ENCODE results near the gene ATP6V1C2.
"Not testable (repeated sequence)": the region's sequence is repeated elsewhere in the genome, so short reads cannot be mapped to it uniquely, and the experiment has no call there.

Gene ATP6V1C2

GRCh38 chr2:10792660-10793400, 71.4 kb downstream of the ATP6V1C2 start:
- Histone ChIP-seq H3K4me3 (ENCODE audit: low read depth in 1 of 2, low read length in 2 of 2) (no peak overlapping the region), H3K27ac (ENCODE audit: low read depth, low read length) (no peak overlapping the region), H3K4me1 (ENCODE audit: control insufficient read depth in 1 of 2, insufficient read depth in 2 of 2, low read length in 2 of 2) (peaks cover 29% of the 10 kb centered on the region in 2 donors), H3K9me3 (ENCODE audit: control insufficient read depth in 1 of 2, low read length in 2 of 2) (no peaks in the 10 kb centered on the region), H3K36me3 (ENCODE audit: control insufficient read depth in 1 of 2, insufficient read depth in 2 of 2, low read length in 2 of 2) (peaks cover 36 to 76% of the 10 kb centered on the region in 2 donors), H3K9ac (ENCODE audit: low read depth in 1 of 2, low read length in 2 of 2) (no peak overlapping the region), H3K27me3 (ENCODE audit: control insufficient read depth in 1 of 2, insufficient read depth in 2 of 2, low read length in 2 of 2) (no peaks in the 10 kb centered on the region)

GRCh38 chr2:10793816-10794215, 72.4 kb downstream of the ATP6V1C2 start:
- H3K36me3 ChIP-seq (ENCODE audit: control insufficient read depth in 1 of 2, insufficient read depth in 2 of 2, low read length in 2 of 2), result peaks cover 33 to 78% of the 10 kb centered on the region in 2 donors
- no peaks in the 10 kb centered on the region for H3K9me3 ChIP-seq (ENCODE audit: control insufficient read depth in 1 of 2, low read length in 2 of 2)
- H3K9ac ChIP-seq (ENCODE audit: low read depth in 1 of 2, low read length in 2 of 2), result no peak overlapping the region
- no peak overlapping the region for H3K4me3 ChIP-seq (ENCODE audit: low read depth in 1 of 2, low read length in 2 of 2)
- H3K27me3 ChIP-seq (ENCODE audit: control insufficient read depth in 1 of 2, insufficient read depth in 2 of 2, low read length in 2 of 2), result no peaks in the 10 kb centered on the region
- H3K27ac ChIP-seq (ENCODE audit: low read depth, low read length), result no peak overlapping the region
- H3K4me1 ChIP-seq (ENCODE audit: control insufficient read depth in 1 of 2, insufficient read depth in 2 of 2, low read length in 2 of 2), result peaks cover 25 to 29% of the 10 kb centered on the region in 2 donors

GRCh38 chr2:10794876-10795275, 73.4 kb downstream of the ATP6V1C2 start:
- H3K4me3 ChIP-seq (ENCODE audit: low read depth in 1 of 2, low read length in 2 of 2), result no peak overlapping the region
- H3K36me3 ChIP-seq (ENCODE audit: control insufficient read depth in 1 of 2, insufficient read depth in 2 of 2, low read length in 2 of 2), result peaks cover 29 to 72% of the 10 kb centered on the region in 2 donors
- H3K27me3 ChIP-seq (ENCODE audit: control insufficient read depth in 1 of 2, insufficient read depth in 2 of 2, low read length in 2 of 2), result no peaks in the 10 kb centered on the region
- no peak overlapping the region for H3K27ac ChIP-seq (ENCODE audit: low read depth, low read length)
- H3K9ac ChIP-seq (ENCODE audit: low read depth in 1 of 2, low read length in 2 of 2), result no peak overlapping the region
- peaks cover 17 to 29% of the 10 kb centered on the region in 2 donors for H3K4me1 ChIP-seq (ENCODE audit: control insufficient read depth in 1 of 2, insufficient read depth in 2 of 2, low read length in 2 of 2)
- H3K9me3 ChIP-seq (ENCODE audit: control insufficient read depth in 1 of 2, low read length in 2 of 2), result no peaks in the 10 kb centered on the region

DNA sequence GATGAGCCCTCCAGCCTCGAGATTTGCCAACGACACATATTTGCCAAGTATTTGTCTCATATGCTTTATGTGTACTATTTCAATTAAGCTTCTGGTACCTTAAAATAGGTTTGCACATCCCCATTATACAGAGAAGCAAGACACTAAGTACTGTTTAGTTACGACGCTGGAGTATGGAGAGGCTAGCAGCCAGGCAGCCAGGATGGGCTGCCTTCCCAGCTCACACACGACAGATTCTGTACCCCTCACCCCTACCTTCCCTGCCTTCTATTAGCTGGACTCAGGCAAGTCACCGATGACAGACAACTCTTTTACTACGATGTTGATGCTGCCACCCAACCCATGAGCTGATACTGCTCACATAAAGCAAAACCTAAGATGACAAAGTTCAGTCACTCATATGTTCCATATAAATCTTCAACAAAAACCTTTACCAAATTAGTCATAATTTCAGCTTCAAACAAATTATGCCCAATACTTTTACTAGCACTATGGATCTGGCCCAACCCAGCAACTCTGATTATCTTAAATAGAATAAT, 74.1 kb downstream of the ATP6V1C2 start:
- no peak overlapping the region for H3K4me3 ChIP-seq (ENCODE audit: low read depth in 1 of 2, low read length in 2 of 2)
- no peak overlapping the region for H3K27ac ChIP-seq (ENCODE audit: low read depth, low read length)
- peaks cover 13 to 22% of the 10 kb centered on the region in 2 donors for H3K4me1 ChIP-seq (ENCODE audit: control insufficient read depth in 1 of 2, insufficient read depth in 2 of 2, low read length in 2 of 2)
- H3K36me3 ChIP-seq (ENCODE audit: control insufficient read depth in 1 of 2, insufficient read depth in 2 of 2, low read length in 2 of 2), result peaks cover 29 to 74% of the 10 kb centered on the region in 2 donors
- no peak overlapping the region for H3K9ac ChIP-seq (ENCODE audit: low read depth in 1 of 2, low read length in 2 of 2)
- no peaks in the 10 kb centered on the region for H3K27me3 ChIP-seq (ENCODE audit: control insufficient read depth in 1 of 2, insufficient read depth in 2 of 2, low read length in 2 of 2)
- H3K9me3 ChIP-seq (ENCODE audit: control insufficient read depth in 1 of 2, low read length in 2 of 2), result no peaks in the 10 kb centered on the region

GRCh38 chr2:10796703-10797102, 75.3 kb downstream of the ATP6V1C2 start:
- Histone ChIP-seq H3K9ac (ENCODE audit: low read depth in 1 of 2, low read length in 2 of 2) (no peak overlapping the region), H3K4me3 (ENCODE audit: low read depth in 1 of 2, low read length in 2 of 2) (no peak overlapping the region), H3K36me3 (ENCODE audit: control insufficient read depth in 1 of 2, insufficient read depth in 2 of 2, low read length in 2 of 2) (peaks cover 25 to 79% of the 10 kb centered on the region in 2 donors), H3K27ac (ENCODE audit: low read depth, low read length) (no peak overlapping the region), H3K4me1 (ENCODE audit: control insufficient read depth in 1 of 2, insufficient read depth in 2 of 2, low read length in 2 of 2) (peaks cover 6 to 11% of the 10 kb centered on the region in 2 donors), H3K9me3 (ENCODE audit: control insufficient read depth in 1 of 2, low read length in 2 of 2) (no peaks in the 10 kb centered on the region), H3K27me3 (ENCODE audit: control insufficient read depth in 1 of 2, insufficient read depth in 2 of 2, low read length in 2 of 2) (no peaks in the 10 kb centered on the region)

GRCh38 chr2:10798783-10799182, 77.4 kb downstream of the ATP6V1C2 start:
- Histone ChIP-seq H3K9me3 (ENCODE audit: control insufficient read depth in 1 of 2, low read length in 2 of 2) (no peaks in the 10 kb centered on the region), H3K27me3 (ENCODE audit: control insufficient read depth in 1 of 2, insufficient read depth in 2 of 2, low read length in 2 of 2) (no peaks in the 10 kb centered on the region), H3K36me3 (ENCODE audit: control insufficient read depth in 1 of 2, insufficient read depth in 2 of 2, low read length in 2 of 2) (peaks cover 14 to 70% of the 10 kb centered on the region in 2 donors), H3K27ac (ENCODE audit: low read depth, low read length) (no peak overlapping the region), H3K4me1 (ENCODE audit: control insufficient read depth in 1 of 2, insufficient read depth in 2 of 2, low read length in 2 of 2) (peaks cover 0 to 3% of the 10 kb centered on the region in 2 donors), H3K4me3 (ENCODE audit: low read depth in 1 of 2, low read length in 2 of 2) (no peak overlapping the region), H3K9ac (ENCODE audit: low read depth in 1 of 2, low read length in 2 of 2) (no peak overlapping the region)

DNA sequence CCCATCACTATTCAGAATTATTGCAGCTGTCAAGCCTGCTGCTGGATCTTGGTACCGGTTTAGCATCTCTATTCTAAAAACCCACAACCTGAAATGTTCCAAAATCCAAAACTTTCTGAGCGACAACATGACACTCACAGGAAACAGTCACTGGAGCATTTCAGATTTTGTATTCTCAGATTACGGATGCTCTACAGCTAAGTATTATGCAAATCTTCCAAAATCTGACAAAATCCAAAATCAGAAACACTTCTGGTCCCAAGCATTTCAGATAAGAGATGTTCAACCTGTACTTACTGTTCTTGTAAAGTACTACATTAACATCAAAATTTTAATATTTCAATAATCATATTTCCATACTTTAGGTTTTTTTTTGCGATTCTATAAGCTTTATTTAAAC, 78.7 kb downstream of the ATP6V1C2 start:
- H3K27me3 ChIP-seq (ENCODE audit: control insufficient read depth in 1 of 2, insufficient read depth in 2 of 2, low read length in 2 of 2), result no peaks in the 10 kb centered on the region
- peaks cover 14 to 60% of the 10 kb centered on the region in 2 donors for H3K36me3 ChIP-seq (ENCODE audit: control insufficient read depth in 1 of 2, insufficient read depth in 2 of 2, low read length in 2 of 2)
- no peak overlapping the region for H3K9ac ChIP-seq (ENCODE audit: low read depth in 1 of 2, low read length in 2 of 2)
- no peaks in the 10 kb centered on the region for H3K4me1 ChIP-seq (ENCODE audit: control insufficient read depth in 1 of 2, insufficient read depth in 2 of 2, low read length in 2 of 2)
- H3K27ac ChIP-seq (ENCODE audit: low read depth, low read length), result no peak overlapping the region
- no peaks in the 10 kb centered on the region for H3K9me3 ChIP-seq (ENCODE audit: control insufficient read depth in 1 of 2, low read length in 2 of 2)
- no peak overlapping the region for H3K4me3 ChIP-seq (ENCODE audit: low read depth in 1 of 2, low read length in 2 of 2)

- no peaks in the 10 kb centered on the region for H3K9me3 ChIP-seq (ENCODE audit: control insufficient read depth in 1 of 2, low read length in 2 of 2)
- H3K4me3 ChIP-seq (ENCODE audit: low read depth in 1 of 2, low read length in 2 of 2), result no peak overlapping the region
- peaks cover 0 to 8% of the 10 kb centered on the region in 2 donors for H3K4me1 ChIP-seq (ENCODE audit: control insufficient read depth in 1 of 2, insufficient read depth in 2 of 2, low read length in 2 of 2)
- no peak overlapping the region for H3K27ac ChIP-seq (ENCODE audit: low read depth, low read length)
- no peak overlapping the region for H3K9ac ChIP-seq (ENCODE audit: low read depth in 1 of 2, low read length in 2 of 2)
- H3K36me3 ChIP-seq (ENCODE audit: control insufficient read depth in 1 of 2, insufficient read depth in 2 of 2, low read length in 2 of 2), result peaks cover 0 to 37% of the 10 kb centered on the region in 2 donors
- no peaks in the 10 kb centered on the region for H3K27me3 ChIP-seq (ENCODE audit: control insufficient read depth in 1 of 2, insufficient read depth in 2 of 2, low read length in 2 of 2)
Measured at GRCh38 chr2:10802657-10803056, 81.2 kb downstream of the ATP6V1C2 start.

- Histone ChIP-seq H3K4me1 (ENCODE audit: control insufficient read depth in 1 of 2, insufficient read depth in 2 of 2, low read length in 2 of 2) (peaks cover 10 to 21% of the 10 kb centered on the region in 2 donors), H3K36me3 (ENCODE audit: control insufficient read depth in 1 of 2, insufficient read depth in 2 of 2, low read length in 2 of 2) (peaks cover 0 to 16% of the 10 kb centered on the region in 2 donors)
- H3K27me3 ChIP-seq (ENCODE audit: control insufficient read depth in 1 of 2, insufficient read depth in 2 of 2, low read length in 2 of 2); H3K9ac ChIP-seq (ENCODE audit: low read depth in 1 of 2, low read length in 2 of 2); H3K9me3 ChIP-seq (ENCODE audit: control insufficient read depth in 1 of 2, low read length in 2 of 2); H3K27ac ChIP-seq (ENCODE audit: low read depth, low read length); H3K4me3 ChIP-seq (ENCODE audit: low read depth in 1 of 2, low read length in 2 of 2): not testable (repeated sequence)
Measured at GRCh38 chr2:10805990-10806389, 84.6 kb downstream of the ATP6V1C2 start.

- Histone ChIP-seq H3K4me1 (ENCODE audit: control insufficient read depth in 1 of 2, insufficient read depth in 2 of 2, low read length in 2 of 2) (peaks cover 15 to 27% of the 10 kb centered on the region in 2 donors), H3K27ac (ENCODE audit: low read depth, low read length) (no peak overlapping the region), H3K27me3 (ENCODE audit: control insufficient read depth in 1 of 2, insufficient read depth in 2 of 2, low read length in 2 of 2) (no peaks in the 10 kb centered on the region), H3K4me3 (ENCODE audit: low read depth in 1 of 2, low read length in 2 of 2) (no peak overlapping the region), H3K36me3 (ENCODE audit: control insufficient read depth in 1 of 2, insufficient read depth in 2 of 2, low read length in 2 of 2) (peaks cover 0 to 10% of the 10 kb centered on the region in 2 donors), H3K9me3 (ENCODE audit: control insufficient read depth in 1 of 2, low read length in 2 of 2) (no peaks in the 10 kb centered on the region), H3K9ac (ENCODE audit: low read depth in 1 of 2, low read length in 2 of 2) (no peak overlapping the region)
Measured at GRCh38 chr2:10806543-10806942, 85.1 kb downstream of the ATP6V1C2 start.

Data from duodenal mucosa (tissue), 2 donors.